Liver (tissue), 9 donors: ENCODE results near the gene DDX1. TPM values are rescaled to one million over a fixed set of nuclear protein-coding genes. Genes with fewer than 3 reads are reported as not detected.

ENCODE experiments used
- DNase-seq: peaks from one replicate; pipeline ENCODE4 v3.0.0-alpha.2; 2017; ENCODE audit warnings: low spot score
- H3K27ac ChIP-seq, 2 donors: one replicate each; pipeline ENCODE4 v1.7.0; 2013; ENCODE audit warnings: inconsistent platforms in 2 of 2, low read length in 2 of 2, control low read depth in 1 of 2, low read depth in 1 of 2, mild to moderate bottlenecking in 1 of 2
- H3K27me3 ChIP-seq, 4 donors: one replicate each; pipeline versions ENCODE4 v1.6.1 to v1.7.0; 2013; ENCODE audit warnings: low read length in 3 of 4, inconsistent platforms in 1 of 4, mild to moderate bottlenecking in 1 of 4, moderate library complexity in 1 of 4; ENCODE audit not compliant: control insufficient read depth in 4 of 4, insufficient read depth in 4 of 4
- H3K36me3 ChIP-seq, 4 donors: one replicate each; pipeline versions ENCODE4 v1.6.1 to v1.7.0; 2013; ENCODE audit warnings: low read length in 3 of 4, mild to moderate bottlenecking in 3 of 4, low read depth in 1 of 4, moderate library complexity in 1 of 4; ENCODE audit not compliant: control insufficient read depth in 4 of 4, insufficient read depth in 3 of 4
- H3K4me1 ChIP-seq, 4 donors: one replicate each; pipeline versions ENCODE4 v1.6.1 to v1.7.0; 2013; ENCODE audit warnings: low read length in 3 of 4, mild to moderate bottlenecking in 3 of 4, moderate library complexity in 1 of 4; ENCODE audit not compliant: control insufficient read depth in 4 of 4, insufficient read depth in 4 of 4
- H3K4me3 ChIP-seq, 3 donors: one replicate each; pipeline versions ENCODE4 v1.6.1 to v1.7.0; 2013; ENCODE audit warnings: low read length in 3 of 3, control low read depth in 1 of 3, low read depth in 1 of 3, mild to moderate bottlenecking in 1 of 3
- H3K9ac ChIP-seq, 2 donors: one replicate each; pipeline ENCODE4 v1.7.0; 2013; ENCODE audit warnings: low read length in 2 of 2, mild to moderate bottlenecking in 2 of 2, moderate library complexity in 2 of 2, control low read depth in 1 of 2, low read depth in 1 of 2
- H3K9me3 ChIP-seq, 4 donors: one replicate each; pipeline versions ENCODE4 v1.6.1 to v1.7.0; 2013; ENCODE audit warnings: low read length in 3 of 4; ENCODE audit not compliant: control insufficient read depth in 4 of 4
- EGR1 ChIP-seq, 2 donors: IDR thresholded peaks; 2 replicates each; pipeline ENCODE4 v1.6.1; 2016 to 2018; ENCODE audit warnings: antibody characterized with exemption in 2 of 2, low read depth in 2 of 2
- FOXA1 ChIP-seq: IDR thresholded peaks from 2 replicates; pipeline ENCODE4 v1.6.1; 2016; ENCODE audit warnings: antibody characterized with exemption
- FOXA2 ChIP-seq: IDR thresholded peaks from 2 replicates; pipeline ENCODE4 v1.6.1; 2016; ENCODE audit warnings: antibody characterized with exemption
- GABPA ChIP-seq, 2 donors: IDR thresholded peaks in 1 of 2; conservative IDR thresholded peaks in 1 of 2; 2 replicates each; pipeline ENCODE4 v1.6.1; 2016; ENCODE audit warnings: antibody characterized with exemption in 2 of 2, mild to moderate bottlenecking in 1 of 2, moderate library complexity in 1 of 2
- HNF4A ChIP-seq, 2 donors: conservative IDR thresholded peaks; 2 replicates each; pipeline ENCODE4 v1.6.1; 2016; ENCODE audit warnings: antibody characterized with exemption in 2 of 2, mild to moderate bottlenecking in 2 of 2
- HNF4G ChIP-seq: IDR thresholded peaks from 2 replicates; pipeline ENCODE4 v1.6.1; 2016; ENCODE audit warnings: antibody characterized with exemption
- JUND ChIP-seq, 2 donors: IDR thresholded peaks; 2 replicates each; pipeline ENCODE4 v1.6.1; 2016; ENCODE audit warnings: antibody characterized with exemption in 2 of 2
- NR2F2 ChIP-seq: IDR thresholded peaks from 2 replicates; pipeline ENCODE4 v1.6.1; 2016; ENCODE audit warnings: antibody characterized with exemption
- RAD21 ChIP-seq, 2 donors: IDR thresholded peaks; 2 replicates each; pipeline ENCODE4 v1.6.1; 2016; ENCODE audit warnings: antibody characterized with exemption in 2 of 2, mild to moderate bottlenecking in 2 of 2
- RXRA ChIP-seq, 2 donors: IDR thresholded peaks; 2 replicates each; pipeline ENCODE4 v1.6.1; 2017 to 2018; ENCODE audit warnings: antibody characterized with exemption in 2 of 2, mild to moderate bottlenecking in 1 of 2
- SP1 ChIP-seq: IDR thresholded peaks from 2 replicates; pipeline ENCODE4 v1.6.1; 2018; ENCODE audit warnings: antibody characterized with exemption, mild to moderate bottlenecking
- TAF1 ChIP-seq: conservative IDR thresholded peaks from 2 replicates; pipeline ENCODE4 v1.6.1; 2016; ENCODE audit warnings: antibody characterized with exemption, mild to moderate bottlenecking
- YY1 ChIP-seq: IDR thresholded peaks from 2 replicates; pipeline ENCODE4 v1.6.1; 2016; ENCODE audit warnings: antibody characterized with exemption, mild to moderate bottlenecking
- WGBS: extraction: QIAGEN DNeasy Blood & Tissue Kit; methylation state at CpG from one replicate; pipeline ENCODE4 v1.1.7; 2013; 5-methylcytosine and 5-hydroxymethylcytosine counted together
- polyA plus RNA-seq, 2 donors: library from polyadenylated mRNA; stranded (reverse) in 1 of 2; unstranded in 1 of 2; fragments of 200-250 nt in 1 of 2; fragments of >200 nt in 1 of 2; fragmentation: Nextera tagmentation in 1 of 2; extraction: Ambion mirVana in 1 of 2; gene quantifications; one replicate each; pipeline versions ENCODE4 v1.2.1 to v1.2.3, GENCODE V29; 2013 to 2015
- total RNA-seq, 2 donors: library from RNA; depleted of rRNA; stranded (reverse); fragments of >200 nt; gene quantifications; one replicate each; pipeline ENCODE4 v1.2.3, GENCODE V29; 2014
- TF ChIP-seq, protein P1 (sequence below): fragments of 150-350 bp; IDR thresholded peaks from 2 replicates; pipeline ENCODE4 v1.5.1; 2017; ENCODE audit warnings: improper control_type of control experiment, low read depth, low read length; ENCODE audit not compliant: missing input control
- TF ChIP-seq, protein P2 (sequence below): IDR thresholded peaks from 2 replicates; pipeline ENCODE4 v1.6.1; 2016; ENCODE audit warnings: antibody characterized with exemption, mild to moderate bottlenecking
- TF ChIP-seq, protein P3 (sequence below): IDR thresholded peaks from 2 replicates; pipeline ENCODE4 v1.6.1; 2016; ENCODE audit warnings: antibody characterized with exemption
- TF ChIP-seq, protein P4 (sequence below): IDR thresholded peaks from 2 replicates; pipeline ENCODE4 v1.6.1; 2016; ENCODE audit warnings: antibody characterized with exemption
- TF ChIP-seq, protein P5 (sequence below): IDR thresholded peaks from 2 replicates; pipeline ENCODE4 v1.6.1; 2016; ENCODE audit warnings: antibody characterized with exemption
- donor health status: healthy.
- donor health status: healthy.
- donor health status: healthy.
- donor health status: healthy.
- donor health status: healthy.

The DDX1 gene
- total and polyA plus RNA-seq, 4 donors: 31.7 to 43.9 (median 38.8) TPM

DNA sequence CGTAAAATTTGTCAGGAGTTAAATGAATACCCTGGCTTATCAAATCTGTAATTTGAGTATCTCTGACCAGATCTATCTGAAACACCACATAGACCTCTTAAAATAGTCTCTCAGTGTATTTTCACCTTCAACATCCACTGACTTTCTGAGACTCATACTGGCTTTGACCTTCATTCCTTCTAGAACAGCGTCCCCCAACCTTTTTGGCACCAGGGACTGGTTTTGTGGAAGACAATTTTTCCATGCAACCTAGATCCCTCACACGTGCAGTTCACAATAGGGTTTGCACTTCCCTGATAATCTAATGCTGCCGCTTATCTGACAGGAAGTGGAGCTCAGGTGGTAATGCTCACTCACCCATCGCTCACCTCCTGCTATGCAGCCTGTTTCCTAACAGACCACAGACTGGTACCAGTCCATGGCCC, 33.8 kb upstream of the DDX1 start:
- Histone ChIP-seq H3K9ac (no peak overlapping the region), H3K4me1 (peaks cover 4 to 15% (median 12%) of the 10 kb centered on the region in 4 donors), H3K4me3 (no peak overlapping the region), H3K27ac (no peak overlapping the region), H3K9me3 (no peaks in the 10 kb centered on the region), H3K27me3 (no peaks in the 10 kb centered on the region), H3K36me3 (peaks cover 0 to 8% (median 2%) of the 10 kb centered on the region in 4 donors)
- DNase-seq: no peak
- WGBS: 79% methylated on average over 5 of the region's 5 CpGs
- TF ChIP-seq TAF1 (no peak), HNF4G (no peak), FOXA2 (no peak), RXRA (IDR thresholded peaks at IDR 0.05) (no peak), FOXA1 (no peak), YY1 (no peak), HNF4A (conservative IDR thresholded peaks at IDR 0.05) (no peak), NR2F2 (no peak), SP1 (no peak), RAD21 (IDR thresholded peaks at IDR 0.05) (no peak)
- TF ChIP-seq, protein P1, sequence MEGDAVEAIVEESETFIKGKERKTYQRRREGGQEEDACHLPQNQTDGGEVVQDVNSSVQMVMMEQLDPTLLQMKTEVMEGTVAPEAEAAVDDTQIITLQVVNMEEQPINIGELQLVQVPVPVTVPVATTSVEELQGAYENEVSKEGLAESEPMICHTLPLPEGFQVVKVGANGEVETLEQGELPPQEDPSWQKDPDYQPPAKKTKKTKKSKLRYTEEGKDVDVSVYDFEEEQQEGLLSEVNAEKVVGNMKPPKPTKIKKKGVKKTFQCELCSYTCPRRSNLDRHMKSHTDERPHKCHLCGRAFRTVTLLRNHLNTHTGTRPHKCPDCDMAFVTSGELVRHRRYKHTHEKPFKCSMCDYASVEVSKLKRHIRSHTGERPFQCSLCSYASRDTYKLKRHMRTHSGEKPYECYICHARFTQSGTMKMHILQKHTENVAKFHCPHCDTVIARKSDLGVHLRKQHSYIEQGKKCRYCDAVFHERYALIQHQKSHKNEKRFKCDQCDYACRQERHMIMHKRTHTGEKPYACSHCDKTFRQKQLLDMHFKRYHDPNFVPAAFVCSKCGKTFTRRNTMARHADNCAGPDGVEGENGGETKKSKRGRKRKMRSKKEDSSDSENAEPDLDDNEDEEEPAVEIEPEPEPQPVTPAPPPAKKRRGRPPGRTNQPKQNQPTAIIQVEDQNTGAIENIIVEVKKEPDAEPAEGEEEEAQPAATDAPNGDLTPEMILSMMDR: no peak
- TF ChIP-seq, protein P2, sequence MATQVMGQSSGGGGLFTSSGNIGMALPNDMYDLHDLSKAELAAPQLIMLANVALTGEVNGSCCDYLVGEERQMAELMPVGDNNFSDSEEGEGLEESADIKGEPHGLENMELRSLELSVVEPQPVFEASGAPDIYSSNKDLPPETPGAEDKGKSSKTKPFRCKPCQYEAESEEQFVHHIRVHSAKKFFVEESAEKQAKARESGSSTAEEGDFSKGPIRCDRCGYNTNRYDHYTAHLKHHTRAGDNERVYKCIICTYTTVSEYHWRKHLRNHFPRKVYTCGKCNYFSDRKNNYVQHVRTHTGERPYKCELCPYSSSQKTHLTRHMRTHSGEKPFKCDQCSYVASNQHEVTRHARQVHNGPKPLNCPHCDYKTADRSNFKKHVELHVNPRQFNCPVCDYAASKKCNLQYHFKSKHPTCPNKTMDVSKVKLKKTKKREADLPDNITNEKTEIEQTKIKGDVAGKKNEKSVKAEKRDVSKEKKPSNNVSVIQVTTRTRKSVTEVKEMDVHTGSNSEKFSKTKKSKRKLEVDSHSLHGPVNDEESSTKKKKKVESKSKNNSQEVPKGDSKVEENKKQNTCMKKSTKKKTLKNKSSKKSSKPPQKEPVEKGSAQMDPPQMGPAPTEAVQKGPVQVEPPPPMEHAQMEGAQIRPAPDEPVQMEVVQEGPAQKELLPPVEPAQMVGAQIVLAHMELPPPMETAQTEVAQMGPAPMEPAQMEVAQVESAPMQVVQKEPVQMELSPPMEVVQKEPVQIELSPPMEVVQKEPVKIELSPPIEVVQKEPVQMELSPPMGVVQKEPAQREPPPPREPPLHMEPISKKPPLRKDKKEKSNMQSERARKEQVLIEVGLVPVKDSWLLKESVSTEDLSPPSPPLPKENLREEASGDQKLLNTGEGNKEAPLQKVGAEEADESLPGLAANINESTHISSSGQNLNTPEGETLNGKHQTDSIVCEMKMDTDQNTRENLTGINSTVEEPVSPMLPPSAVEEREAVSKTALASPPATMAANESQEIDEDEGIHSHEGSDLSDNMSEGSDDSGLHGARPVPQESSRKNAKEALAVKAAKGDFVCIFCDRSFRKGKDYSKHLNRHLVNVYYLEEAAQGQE: no peak
- TF ChIP-seq, protein P3, sequence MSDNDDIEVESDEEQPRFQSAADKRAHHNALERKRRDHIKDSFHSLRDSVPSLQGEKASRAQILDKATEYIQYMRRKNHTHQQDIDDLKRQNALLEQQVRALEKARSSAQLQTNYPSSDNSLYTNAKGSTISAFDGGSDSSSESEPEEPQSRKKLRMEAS: no peak

DNA sequence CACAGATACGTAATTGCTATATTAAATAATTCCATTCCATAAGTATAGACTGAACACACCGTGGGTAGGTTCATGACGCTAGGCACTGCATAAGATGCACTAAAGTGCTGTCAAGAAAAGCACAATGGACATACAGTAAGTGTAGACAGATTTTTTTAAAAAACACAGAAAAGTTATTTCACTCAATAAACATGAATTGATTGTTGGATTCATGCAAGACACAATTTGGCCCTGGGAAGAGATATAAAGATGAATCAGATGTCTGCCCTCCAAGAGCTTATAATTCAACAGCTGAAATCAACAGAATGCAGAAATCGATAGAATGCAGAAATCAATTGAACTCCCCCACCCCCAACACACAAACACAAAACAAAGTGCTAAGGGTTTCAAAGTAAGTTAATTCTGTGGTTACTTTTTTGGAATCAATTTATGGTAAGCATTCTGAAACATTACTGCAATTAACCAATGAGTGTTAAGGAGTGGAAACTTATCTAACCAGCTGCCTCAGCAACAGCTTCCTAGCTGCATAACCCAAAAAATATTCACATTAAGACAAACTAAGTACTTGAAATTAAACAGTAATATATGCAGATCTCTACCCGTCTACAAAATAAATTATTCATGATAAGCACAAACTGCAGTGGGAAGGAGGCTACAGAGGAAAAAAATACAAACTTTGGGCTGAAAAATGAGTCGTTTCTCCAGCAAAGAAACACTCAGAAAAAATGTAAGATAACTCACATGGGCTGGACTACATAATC, 32.1 kb upstream of the DDX1 start:
- Histone ChIP-seq H3K9me3 (no peaks in the 10 kb centered on the region), H3K9ac (peak overlapping the region; percentile 40 to 54), H3K4me3 (peak overlapping the region in 2 of 3 donors; percentile 7 to 69), H3K27me3 (no peaks in the 10 kb centered on the region), H3K36me3 (peaks cover 0 to 4% (median under 1%) of the 10 kb centered on the region in 4 donors), H3K4me1 (peaks cover 4 to 15% (median 12%) of the 10 kb centered on the region in 4 donors), H3K27ac (no peak overlapping the region)
- WGBS: 71% methylated on average over 6 of the region's 6 CpGs
- no peak for DNase-seq
- TF ChIP-seq RXRA (IDR thresholded peaks at IDR 0.05) (no peak), EGR1 (IDR thresholded peaks at IDR 0.05; ENCODE audit: low read depth in 2 of 2) (no peak), FOXA2 (no peak), GABPA (IDR thresholded peaks at IDR 0.05 in 1 of 2, conservative IDR thresholded peaks at IDR 0.05 in 1 of 2) (no peak), JUND (IDR thresholded peaks at IDR 0.05) (no peak), RAD21 (IDR thresholded peaks at IDR 0.05) (no peak), HNF4G (no peak), SP1 (no peak), FOXA1 (no peak), TAF1 (no peak)
- TF ChIP-seq, protein P1: no peak
- TF ChIP-seq, protein P4, sequence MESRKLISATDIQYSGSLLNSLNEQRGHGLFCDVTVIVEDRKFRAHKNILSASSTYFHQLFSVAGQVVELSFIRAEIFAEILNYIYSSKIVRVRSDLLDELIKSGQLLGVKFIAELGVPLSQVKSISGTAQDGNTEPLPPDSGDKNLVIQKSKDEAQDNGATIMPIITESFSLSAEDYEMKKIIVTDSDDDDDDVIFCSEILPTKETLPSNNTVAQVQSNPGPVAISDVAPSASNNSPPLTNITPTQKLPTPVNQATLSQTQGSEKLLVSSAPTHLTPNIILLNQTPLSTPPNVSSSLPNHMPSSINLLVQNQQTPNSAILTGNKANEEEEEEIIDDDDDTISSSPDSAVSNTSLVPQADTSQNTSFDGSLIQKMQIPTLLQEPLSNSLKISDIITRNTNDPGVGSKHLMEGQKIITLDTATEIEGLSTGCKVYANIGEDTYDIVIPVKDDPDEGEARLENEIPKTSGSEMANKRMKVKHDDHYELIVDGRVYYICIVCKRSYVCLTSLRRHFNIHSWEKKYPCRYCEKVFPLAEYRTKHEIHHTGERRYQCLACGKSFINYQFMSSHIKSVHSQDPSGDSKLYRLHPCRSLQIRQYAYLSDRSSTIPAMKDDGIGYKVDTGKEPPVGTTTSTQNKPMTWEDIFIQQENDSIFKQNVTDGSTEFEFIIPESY: no peak
- TF ChIP-seq, protein P5, sequence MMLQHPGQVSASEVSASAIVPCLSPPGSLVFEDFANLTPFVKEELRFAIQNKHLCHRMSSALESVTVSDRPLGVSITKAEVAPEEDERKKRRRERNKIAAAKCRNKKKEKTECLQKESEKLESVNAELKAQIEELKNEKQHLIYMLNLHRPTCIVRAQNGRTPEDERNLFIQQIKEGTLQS: no peak
